Tibial nerve (tissue), 4 donors: ENCODE measurements around the gene SH3D21. TPM values are rescaled to one million over a fixed set of nuclear protein-coding genes. Genes with fewer than 3 reads are reported as not detected.

Experiments
- DNase-seq, 2 donors: peaks; one replicate each; pipeline ENCODE4 v3.0.0-alpha.2; 2019; ENCODE audit warnings: low spot score in 2 of 2
- H3K27ac ChIP-seq, 4 donors: fragments of 200-600 bp; sonication (generic) in 3 of 4; one replicate each; pipeline ENCODE4 v1.5.1; 2017 to 2019; ENCODE audit warnings: mild to moderate bottlenecking in 1 of 4
- H3K27me3 ChIP-seq, 2 donors: fragments of 200-600 bp; sonication (generic) in 1 of 2; one replicate each; pipeline versions ENCODE4 v1.5.1 to v1.6.0; 2017 to 2019
- H3K36me3 ChIP-seq, 3 donors: fragments of 200-600 bp; sonication (generic); one replicate each; pipeline ENCODE4 v1.5.1; 2018 to 2019
- H3K4me1 ChIP-seq, 4 donors: fragments of 200-600 bp; sonication (generic) in 3 of 4; one replicate each; pipeline ENCODE4 v1.5.1; 2017 to 2019
- H3K4me3 ChIP-seq, 4 donors: fragments of 200-600 bp; sonication (generic) in 3 of 4; one replicate each; pipeline ENCODE4 v1.5.1; 2017 to 2019; ENCODE audit warnings: mild to moderate bottlenecking in 1 of 4, moderate library complexity in 1 of 4
- H3K9me3 ChIP-seq, 4 donors: fragments of 200-600 bp; sonication (generic) in 3 of 4; one replicate each; pipeline ENCODE4 v1.5.1; 2017 to 2019
- EP300 ChIP-seq, 2 donors: sonication (generic); formaldehyde crosslinking; IDR thresholded peaks; one replicate each; pipeline ENCODE4 v1.6.1; 2017; ENCODE audit warnings: antibody characterized with exemption in 2 of 2, mild to moderate bottlenecking in 1 of 2
- POLR2A ChIP-seq, 2 donors: fragments of 450-650 bp; IDR thresholded peaks; one replicate each; pipeline ENCODE4 v1.6.1; 2017; ENCODE audit warnings: antibody characterized with exemption in 2 of 2, mild to moderate bottlenecking in 2 of 2, moderate library complexity in 2 of 2
- WGBS, 2 donors: methylation state at CpG; one replicate each; pipeline ENCODE4 v1.1.5; 2018; 5-methylcytosine and 5-hydroxymethylcytosine counted together
- total RNA-seq, 4 donors: library from RNA; depleted of rRNA; stranded (reverse); fragments of >200 nt; gene quantifications; one replicate each; pipeline ENCODE4 v1.1.0, GENCODE V29; 2016
- TF ChIP-seq, protein P1 (sequence below), 5 experiments: fragments of 200-600 bp in 3 of 5; fragments of 450-650 bp in 2 of 5; sonication (generic) in 3 of 5; IDR thresholded peaks; one replicate each; pipeline ENCODE4 v1.5.1; 2016 to 2019; ENCODE audit warnings: antibody characterized with exemption in 5 of 5, mild to moderate bottlenecking in 3 of 5, moderate library complexity in 2 of 5

Gene SH3D21
- total RNA-seq, 4 donors from 2014 or later = 1.5 to 4.1 (median 2.4) TPM

DNA sequence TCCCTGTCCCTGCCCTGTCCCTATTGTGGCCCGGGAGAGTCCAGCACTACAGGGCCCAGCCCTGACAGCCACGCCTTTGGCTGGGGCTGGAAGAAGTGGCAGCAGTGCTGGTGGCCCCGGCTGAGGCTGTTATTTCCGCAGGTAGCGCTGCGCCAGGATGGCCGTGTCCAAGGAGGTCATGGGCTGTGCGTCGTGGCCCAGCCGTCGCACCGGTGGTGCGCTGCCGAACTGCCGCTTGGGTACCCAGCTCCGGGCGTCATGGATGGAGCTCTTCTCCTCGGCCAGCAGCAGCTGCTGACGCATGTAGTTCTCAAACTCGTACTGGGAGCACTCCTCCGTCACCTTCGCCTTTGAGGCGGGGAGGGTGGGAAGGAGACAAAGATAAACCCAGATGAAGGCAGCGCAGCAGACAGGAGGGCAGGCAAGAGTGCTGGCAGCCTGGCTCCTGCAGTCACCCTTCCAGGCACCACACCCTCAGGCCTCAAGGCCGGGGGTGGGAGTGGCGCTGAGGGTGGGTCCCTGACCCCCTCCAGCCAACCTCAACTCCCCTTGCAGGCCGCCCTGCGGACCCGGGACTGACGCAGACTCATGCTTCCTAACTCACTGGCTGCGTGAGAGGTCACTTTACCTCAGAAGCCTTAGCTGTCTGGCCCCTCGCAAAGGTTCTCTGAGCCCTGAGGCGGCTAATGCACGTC lies 35.6 kb downstream of the SH3D21 start:
- TF ChIP-seq EP300 (IDR thresholded peaks at IDR 0.05) (no peak), POLR2A (IDR thresholded peaks at IDR 0.05) (no peak)
- TF ChIP-seq, protein P1, sequence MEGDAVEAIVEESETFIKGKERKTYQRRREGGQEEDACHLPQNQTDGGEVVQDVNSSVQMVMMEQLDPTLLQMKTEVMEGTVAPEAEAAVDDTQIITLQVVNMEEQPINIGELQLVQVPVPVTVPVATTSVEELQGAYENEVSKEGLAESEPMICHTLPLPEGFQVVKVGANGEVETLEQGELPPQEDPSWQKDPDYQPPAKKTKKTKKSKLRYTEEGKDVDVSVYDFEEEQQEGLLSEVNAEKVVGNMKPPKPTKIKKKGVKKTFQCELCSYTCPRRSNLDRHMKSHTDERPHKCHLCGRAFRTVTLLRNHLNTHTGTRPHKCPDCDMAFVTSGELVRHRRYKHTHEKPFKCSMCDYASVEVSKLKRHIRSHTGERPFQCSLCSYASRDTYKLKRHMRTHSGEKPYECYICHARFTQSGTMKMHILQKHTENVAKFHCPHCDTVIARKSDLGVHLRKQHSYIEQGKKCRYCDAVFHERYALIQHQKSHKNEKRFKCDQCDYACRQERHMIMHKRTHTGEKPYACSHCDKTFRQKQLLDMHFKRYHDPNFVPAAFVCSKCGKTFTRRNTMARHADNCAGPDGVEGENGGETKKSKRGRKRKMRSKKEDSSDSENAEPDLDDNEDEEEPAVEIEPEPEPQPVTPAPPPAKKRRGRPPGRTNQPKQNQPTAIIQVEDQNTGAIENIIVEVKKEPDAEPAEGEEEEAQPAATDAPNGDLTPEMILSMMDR (IDR thresholded peaks at IDR 0.05) = no peak
- Histone ChIP-seq H3K36me3 (peaks cover 0 to 74% (median 0%) of the 10 kb centered on the region in 3 donors), H3K27ac (no peak overlapping the region), H3K27me3 (no peaks in the 10 kb centered on the region), H3K4me3 (no peak overlapping the region), H3K4me1 (peaks cover 0 to 7% (median 3%) of the 10 kb centered on the region in 4 donors), H3K9me3 (no peaks in the 10 kb centered on the region)
- WGBS, 2 donors = 87 to 90% methylated on average over 21 to 22 of the region's 34 CpGs
- no peak for DNase-seq

DNA sequence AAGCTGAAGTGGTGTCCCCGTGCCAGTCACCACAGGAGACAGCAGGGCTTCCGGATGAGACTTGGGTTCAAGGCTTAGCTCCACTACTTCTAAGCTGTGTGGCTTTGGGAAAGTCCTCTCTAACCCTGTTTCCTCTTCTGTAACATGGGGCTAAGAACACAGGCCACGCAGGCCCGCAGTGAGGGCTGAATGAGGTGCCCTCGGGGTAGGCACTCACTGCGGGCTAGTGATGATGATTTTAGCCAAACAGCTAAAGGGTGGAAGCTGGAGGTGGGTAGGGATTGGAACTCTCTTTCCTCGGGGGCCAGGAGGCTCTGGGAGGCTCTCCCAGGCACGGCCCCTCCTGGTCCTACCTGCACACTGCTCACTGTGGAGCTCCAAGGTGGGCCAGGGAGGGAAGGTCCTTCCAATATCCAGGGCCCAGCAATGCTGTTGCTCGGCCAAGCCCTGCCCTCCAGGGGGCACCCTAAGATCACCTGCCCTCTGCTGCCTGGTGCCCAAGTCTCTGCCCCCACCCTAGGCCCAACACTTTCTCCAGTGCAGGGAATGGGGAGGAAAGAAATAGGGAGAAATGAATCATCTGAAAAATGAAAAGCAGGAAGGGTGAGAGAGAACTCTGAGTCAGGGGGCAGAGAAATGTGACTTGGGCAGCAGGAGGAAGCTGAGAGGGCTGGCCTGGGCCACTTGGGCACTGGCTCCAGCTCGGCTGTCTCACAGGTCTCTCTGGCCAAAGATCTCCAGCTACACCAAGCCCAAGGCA lies 36.4 kb downstream of the SH3D21 start:
- Histone ChIP-seq H3K9me3 (no peaks in the 10 kb centered on the region), H3K4me3 (no peak overlapping the region), H3K4me1 (peaks cover 0 to 7% (median 3%) of the 10 kb centered on the region in 4 donors), H3K27me3 (no peaks in the 10 kb centered on the region), H3K36me3 (peaks cover 0 to 82% (median 0%) of the 10 kb centered on the region in 3 donors), H3K27ac (peak overlapping the region in 3 of 4 donors; percentile 3 to 79 (median 58))
- TF ChIP-seq, protein P1 (IDR thresholded peaks at IDR 0.05) = peak; percentile 49 to 75 (median 60)
- TF ChIP-seq EP300 (IDR thresholded peaks at IDR 0.05) = no peak
- no peak for TF ChIP-seq POLR2A (IDR thresholded peaks at IDR 0.05)
- DNase-seq = peak; percentile 39 to 44
- 69 to 77% methylated on average over 9 to 10 of the region's 10 CpGs for WGBS, 2 donors

DNA sequence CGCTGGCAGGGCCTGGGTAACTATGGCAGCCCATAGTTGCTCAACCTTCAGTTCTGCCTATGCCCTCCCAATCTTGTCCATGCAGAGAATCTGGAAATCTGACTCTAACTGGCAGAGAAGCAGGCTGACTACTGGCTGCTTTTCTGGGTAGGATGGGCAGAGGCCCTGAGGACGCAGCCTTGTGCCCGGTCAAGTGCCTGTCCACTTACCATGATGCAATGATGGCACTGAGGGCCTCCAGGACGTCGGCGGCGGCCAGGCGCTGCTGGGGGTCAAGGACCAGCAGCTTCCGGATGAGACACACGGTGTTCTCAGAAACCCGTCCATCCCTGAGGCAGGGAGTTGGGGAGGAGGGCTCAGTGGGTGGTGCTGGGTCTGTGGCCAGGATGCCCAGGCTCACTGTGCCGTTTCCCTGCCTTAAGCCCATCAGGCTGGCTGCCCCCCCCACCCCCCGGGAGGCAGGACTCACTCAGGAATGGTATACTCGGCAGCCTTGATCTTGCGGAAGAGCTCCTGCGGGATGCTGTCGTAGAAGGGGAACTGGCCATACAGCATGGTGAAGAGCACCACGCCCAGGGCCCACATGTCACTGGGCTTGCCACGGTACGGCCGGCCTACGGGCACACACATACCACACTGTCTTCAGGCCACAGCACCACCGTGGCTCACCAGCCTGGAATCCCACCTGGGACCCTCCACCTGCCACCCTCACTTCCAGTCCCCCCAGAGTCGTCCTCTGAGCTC lies 37.7 kb downstream of the SH3D21 start:
- Histone ChIP-seq H3K27ac (peak overlapping the region in 2 of 4 donors; percentile 58 to 79), H3K9me3 (no peaks in the 10 kb centered on the region), H3K4me3 (no peak overlapping the region), H3K4me1 (peaks cover 0 to 7% (median 3%) of the 10 kb centered on the region in 4 donors), H3K27me3 (no peaks in the 10 kb centered on the region), H3K36me3 (peaks cover 0 to 93% (median 0%) of the 10 kb centered on the region in 3 donors)
- TF ChIP-seq, protein P1 (IDR thresholded peaks at IDR 0.05) = no peak
- no peak for TF ChIP-seq EP300 (IDR thresholded peaks at IDR 0.05)
- TF ChIP-seq POLR2A (IDR thresholded peaks at IDR 0.05) = no peak
- DNase-seq = no peak
- 85 to 89% methylated on average over 20 to 24 of the region's 24 CpGs for WGBS, 2 donors

DNA sequence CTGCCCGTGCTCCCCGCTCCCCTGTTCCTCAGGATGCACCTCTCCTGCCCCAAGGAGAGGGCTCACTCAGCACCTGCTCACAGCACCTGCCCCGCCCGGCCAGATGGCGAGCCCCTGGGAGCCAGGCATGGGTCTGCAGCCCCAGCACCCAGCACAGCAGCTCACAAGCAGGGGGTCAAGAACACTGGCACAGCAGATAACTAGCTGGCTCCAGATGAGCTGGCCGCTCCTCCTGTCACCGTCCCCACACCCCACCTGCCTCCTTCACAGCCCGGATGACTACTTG lies 38.2 kb downstream of the SH3D21 start:
- peaks cover 0 to 90% (median 0%) of the 10 kb centered on the region in 3 donors for H3K36me3 ChIP-seq
- TF ChIP-seq POLR2A (IDR thresholded peaks at IDR 0.05) (no peak), EP300 (IDR thresholded peaks at IDR 0.05) (no peak)
- TF ChIP-seq, protein P1 (IDR thresholded peaks at IDR 0.05) = no peak
- H3K27me3 ChIP-seq = no peaks in the 10 kb centered on the region
- peaks cover 0 to 12% (median 4%) of the 10 kb centered on the region in 4 donors for H3K4me1 ChIP-seq
- no peak for DNase-seq
- WGBS, 2 donors = 88 to 96% methylated on average over 8 of the region's 8 CpGs
- no peak overlapping the region for H3K27ac ChIP-seq
- no peaks in the 10 kb centered on the region for H3K9me3 ChIP-seq
- H3K4me3 ChIP-seq = no peak overlapping the region
